Memory B cell (primary cell): Measurements from ENCODE around the gene AIFM3.

Experiments
- ATAC-seq: fragments of 150-1000 bp; cut with Tn5 transposase; 2 replicates; pipeline ENCODE4 v1.10.0; 2021; ENCODE audit warnings: low read depth, mild to moderate bottlenecking, moderate library complexity
- DNase-seq, 2 donors: peaks; one replicate each; pipeline ENCODE4 v3.0.0; 2022; ENCODE audit warnings: low spot score in 2 of 2
- H3K27ac Mint-ChIP-seq: one replicate; pipeline ENCODE4 v1.8.0; 2022; ENCODE audit warnings: mild to moderate bottlenecking, moderate library complexity, mixed read lengths
- H3K27me3 Mint-ChIP-seq: one replicate; pipeline ENCODE4 v1.8.0; 2022; ENCODE audit warnings: mixed read lengths
- H3K36me3 Mint-ChIP-seq: one replicate; pipeline ENCODE4 v1.8.0; 2022; ENCODE audit warnings: mild to moderate bottlenecking, mixed read lengths
- H3K4me1 Mint-ChIP-seq: one replicate; pipeline ENCODE4 v1.8.0; 2022; ENCODE audit warnings: mixed read lengths
- H3K4me3 Mint-ChIP-seq: one replicate; pipeline ENCODE4 v1.8.0; 2022; ENCODE audit warnings: mild to moderate bottlenecking, moderate library complexity, mixed read lengths
- H3K9me3 Mint-ChIP-seq: one replicate; pipeline ENCODE4 v1.8.0; 2022; ENCODE audit warnings: mixed read lengths

AIFM3 gene

GRCh38 chr22:21029486-21030025 lies 62.5 kb downstream of the AIFM3 start:
- H3K4me1 Mint-ChIP-seq: peaks cover 3% of the 10 kb centered on the region
- ATAC-seq: no peak
- H3K36me3 Mint-ChIP-seq: no peaks in the 10 kb centered on the region
- H3K9me3 Mint-ChIP-seq: no peaks in the 10 kb centered on the region
- no peak for DNase-seq
- no peak overlapping the region for H3K4me3 Mint-ChIP-seq
- peaks cover 26% of the 10 kb centered on the region for H3K27me3 Mint-ChIP-seq
- no peak overlapping the region for H3K27ac Mint-ChIP-seq

GRCh38 chr22:21030032-21030431 lies 63.0 kb downstream of the AIFM3 start:
- no peaks in the 10 kb centered on the region for H3K9me3 Mint-ChIP-seq
- peaks cover 3% of the 10 kb centered on the region for H3K4me1 Mint-ChIP-seq
- ATAC-seq: no peak
- no peak overlapping the region for H3K27ac Mint-ChIP-seq
- H3K27me3 Mint-ChIP-seq: peaks cover 26% of the 10 kb centered on the region
- no peak overlapping the region for H3K4me3 Mint-ChIP-seq
- DNase-seq: no peak
- H3K36me3 Mint-ChIP-seq: no peaks in the 10 kb centered on the region
